ENCODE data around the gene CDK5RAP2.
A peak's percentile ranks its signal among the peaks of the same experiment; 100 is the strongest.

Gene CDK5RAP2

GRCh38 chr9:120398286-120398685, 181.7 kb downstream of the CDK5RAP2 start:
- no peak for DNase-seq (ENCODE audit: low spot score)

GRCh38 chr9:120397453-120397852, 182.5 kb downstream of the CDK5RAP2 start:
- DNase-seq (ENCODE audit: low spot score), result no peak

GRCh38 chr9:120396931-120397330, 183.0 kb downstream of the CDK5RAP2 start:
- no peak for DNase-seq (ENCODE audit: low spot score)

- DNase-seq (ENCODE audit: low spot score), result no peak
Observed at GRCh38 chr9:120396418-120396817, 183.5 kb downstream of the CDK5RAP2 start.

GRCh38 chr9:120395376-120395775, 184.6 kb downstream of the CDK5RAP2 start:
- DNase-seq (ENCODE audit: low spot score), result no peak

- peak; percentile 6 for DNase-seq (ENCODE audit: low spot score)
Observed at GRCh38 chr9:120394058-120394669, 185.8 kb downstream of the CDK5RAP2 start.

- no peak for DNase-seq (ENCODE audit: low spot score)
Observed at GRCh38 chr9:120393386-120394057, 186.4 kb downstream of the CDK5RAP2 start.

GRCh38 chr9:120392711-120393110, 187.3 kb downstream of the CDK5RAP2 start:
- no peak for DNase-seq (ENCODE audit: low spot score)

- no peak for DNase-seq (ENCODE audit: low spot score)
Observed at GRCh38 chr9:120392245-120392644, 187.7 kb downstream of the CDK5RAP2 start.

GRCh38 chr9:120391691-120392090, 188.3 kb downstream of the CDK5RAP2 start:
- no peak for DNase-seq (ENCODE audit: low spot score)

- DNase-seq (ENCODE audit: low spot score), result no peak
Observed at GRCh38 chr9:120390637-120391190, 189.3 kb downstream of the CDK5RAP2 start.

GRCh38 chr9:120389867-120390266, 190.1 kb downstream of the CDK5RAP2 start:
- no peak for DNase-seq (ENCODE audit: low spot score)

- DNase-seq (ENCODE audit: low spot score), result no peak
Observed at GRCh38 chr9:120389300-120389699, 190.7 kb downstream of the CDK5RAP2 start.

GRCh38 chr9:120388003-120388855, 191.7 kb downstream of the CDK5RAP2 start:
- no peak for DNase-seq (ENCODE audit: low spot score)

GRCh38 chr9:120387257-120388002, 192.5 kb downstream of the CDK5RAP2 start:
- DNase-seq (ENCODE audit: low spot score), result no peak

- DNase-seq (ENCODE audit: low spot score), result no peak
Observed at GRCh38 chr9:120386390-120387131, 193.4 kb downstream of the CDK5RAP2 start.

- DNase-seq (ENCODE audit: low spot score), result no peak
Observed at GRCh38 chr9:120385606-120386389, 194.2 kb downstream of the CDK5RAP2 start.

- DNase-seq (ENCODE audit: low spot score), result no peak
Observed at GRCh38 chr9:120384925-120385272, 195.1 kb downstream of the CDK5RAP2 start.

- DNase-seq (ENCODE audit: low spot score), result no peak
Observed at GRCh38 chr9:120383999-120384924, 195.7 kb downstream of the CDK5RAP2 start.
